HFF-Myc (cell line): ENCODE data around the gene OVAAL.

Experiments used
- DNase-seq: peaks from one replicate; pipeline ENCODE4 v3.0.0-alpha.2; 2011; ENCODE audit warnings: low read depth; ENCODE audit errors: extremely low read depth
- H3K4me3 ChIP-seq: replicated peaks from 2 replicates; pipeline ENCODE4 v1.5.1; 2011; ENCODE audit warnings: low read depth, mild to moderate bottlenecking, control low read depth, low read length
- CTCF ChIP-seq: IDR thresholded peaks from 2 replicates; pipeline ENCODE4 v1.5.1; 2012; ENCODE audit warnings: mild to moderate bottlenecking, low read depth, low read length, control low read depth; ENCODE audit errors: missing control alignments

The OVAAL gene

GRCh38 chr1:180558664-180559063, at the start of gene OVAAL:
Gene OVAAL (plus strand): TSS chr1:180558964.
- no peak for DNase-seq
- H3K4me3 ChIP-seq: no peak within 1 kb of the TSS
- TF ChIP-seq CTCF: no peak

GRCh38 chr1:180510882-180511281, 47.9 kb upstream of the OVAAL start:
- no peak for DNase-seq
- no peak for TF ChIP-seq CTCF
- no peak overlapping the region for H3K4me3 ChIP-seq

- no peak for DNase-seq
- H3K4me3 ChIP-seq: no peak overlapping the region
- TF ChIP-seq CTCF: no peak
Observed at GRCh38 chr1:180513531-180513930, 45.2 kb upstream of the OVAAL start.

- no peak for TF ChIP-seq CTCF
- DNase-seq: no peak
- no peak overlapping the region for H3K4me3 ChIP-seq
Observed at GRCh38 chr1:180515364-180515763, 43.4 kb upstream of the OVAAL start.

GRCh38 chr1:180515857-180516388, 42.8 kb upstream of the OVAAL start:
- TF ChIP-seq CTCF: peak; percentile 61
- no peak overlapping the region for H3K4me3 ChIP-seq
- peak; percentile 86 for DNase-seq

- no peak for TF ChIP-seq CTCF
- DNase-seq: no peak
- no peak overlapping the region for H3K4me3 ChIP-seq
Observed at GRCh38 chr1:180519846-180520245, 38.9 kb upstream of the OVAAL start.
